ENCODE results near the gene DNAL1. TPM values are rescaled to one million over a fixed set of nuclear protein-coding genes. Genes with fewer than 3 reads are reported as not detected.
"Not testable (repeated sequence)": the region's sequence is repeated elsewhere in the genome, so short reads cannot be mapped to it uniquely, and the experiment has no call there.

The DNAL1 gene
- total RNA-seq, 1 donor from 2014 or later, result 16.6 TPM

DNA sequence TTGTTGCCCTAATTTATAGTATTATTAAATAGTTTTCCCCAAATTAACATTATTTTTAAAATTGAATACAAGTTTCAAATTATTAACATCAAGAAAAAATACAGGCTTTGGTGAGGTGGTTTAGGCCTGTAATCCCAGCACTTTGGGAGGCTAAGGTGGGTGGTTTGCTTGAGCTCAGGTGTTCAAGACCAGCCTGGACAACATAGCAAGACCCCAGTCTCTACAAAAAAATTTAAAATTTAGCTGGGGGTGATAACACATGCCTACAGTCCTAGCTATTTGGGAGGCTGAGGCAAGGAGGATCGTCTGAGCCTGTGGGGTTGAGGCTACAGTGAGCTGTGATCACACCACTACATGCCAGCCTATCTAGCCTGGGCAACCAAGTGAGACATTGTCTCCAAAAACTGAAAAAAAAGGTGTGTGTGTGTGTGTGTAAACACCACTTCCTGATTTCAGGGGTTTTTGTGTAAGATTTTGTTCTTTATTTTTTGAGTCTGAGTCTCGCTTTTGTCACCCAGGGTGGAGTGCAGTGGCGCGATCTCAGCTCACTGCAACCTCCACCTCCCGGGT is 3.9 kb upstream of the DNAL1 start:
- Histone ChIP-seq H3K36me3 (no peaks in the 10 kb centered on the region), H3K4me1 (peaks cover 6% of the 10 kb centered on the region), H3K27ac (no peak overlapping the region), H3K9me3 (no peaks in the 10 kb centered on the region), H3K27me3 (no peaks in the 10 kb centered on the region), H3K4me3 (no peak overlapping the region)
- DNase-seq (no peak), ATAC-seq (no peak)
- TF ChIP-seq, protein P1, sequence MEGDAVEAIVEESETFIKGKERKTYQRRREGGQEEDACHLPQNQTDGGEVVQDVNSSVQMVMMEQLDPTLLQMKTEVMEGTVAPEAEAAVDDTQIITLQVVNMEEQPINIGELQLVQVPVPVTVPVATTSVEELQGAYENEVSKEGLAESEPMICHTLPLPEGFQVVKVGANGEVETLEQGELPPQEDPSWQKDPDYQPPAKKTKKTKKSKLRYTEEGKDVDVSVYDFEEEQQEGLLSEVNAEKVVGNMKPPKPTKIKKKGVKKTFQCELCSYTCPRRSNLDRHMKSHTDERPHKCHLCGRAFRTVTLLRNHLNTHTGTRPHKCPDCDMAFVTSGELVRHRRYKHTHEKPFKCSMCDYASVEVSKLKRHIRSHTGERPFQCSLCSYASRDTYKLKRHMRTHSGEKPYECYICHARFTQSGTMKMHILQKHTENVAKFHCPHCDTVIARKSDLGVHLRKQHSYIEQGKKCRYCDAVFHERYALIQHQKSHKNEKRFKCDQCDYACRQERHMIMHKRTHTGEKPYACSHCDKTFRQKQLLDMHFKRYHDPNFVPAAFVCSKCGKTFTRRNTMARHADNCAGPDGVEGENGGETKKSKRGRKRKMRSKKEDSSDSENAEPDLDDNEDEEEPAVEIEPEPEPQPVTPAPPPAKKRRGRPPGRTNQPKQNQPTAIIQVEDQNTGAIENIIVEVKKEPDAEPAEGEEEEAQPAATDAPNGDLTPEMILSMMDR (IDR thresholded peaks at IDR 0.05), result no peak
- intact Hi-C loops (cut with DNase I), result no loop called here

DNA sequence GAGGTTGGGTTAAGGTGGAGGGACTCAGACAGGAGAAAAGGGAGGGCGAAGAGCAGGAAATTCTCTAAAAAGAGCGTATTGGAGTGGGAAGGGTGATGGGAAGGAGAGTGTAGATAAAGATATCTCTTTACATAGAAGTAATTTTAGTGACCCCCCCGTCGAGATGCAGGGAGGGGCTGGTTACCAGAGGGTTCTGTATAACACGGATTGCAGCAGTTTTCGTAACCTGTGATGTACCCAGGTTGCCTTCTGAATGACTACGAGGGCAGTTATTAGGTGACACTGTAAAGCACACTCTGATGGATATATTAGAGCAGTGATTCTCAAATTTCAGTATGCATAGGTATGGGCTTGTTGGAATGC is 443 bp downstream of the DNAL1 start:
- no peaks in the 10 kb centered on the region for H3K9me3 ChIP-seq
- H3K27ac ChIP-seq, result peak overlapping the region; percentile 82
- intact Hi-C loops (cut with DNase I), result no loop called here
- ATAC-seq (no peak), DNase-seq (no peak)
- peaks cover 6% of the 10 kb centered on the region for H3K4me1 ChIP-seq
- H3K4me3 ChIP-seq, result peak overlapping the region; percentile 72
- H3K27me3 ChIP-seq, result no peaks in the 10 kb centered on the region
- TF ChIP-seq, protein P1 (IDR thresholded peaks at IDR 0.05), result no peak
- no peaks in the 10 kb centered on the region for H3K36me3 ChIP-seq

DNA sequence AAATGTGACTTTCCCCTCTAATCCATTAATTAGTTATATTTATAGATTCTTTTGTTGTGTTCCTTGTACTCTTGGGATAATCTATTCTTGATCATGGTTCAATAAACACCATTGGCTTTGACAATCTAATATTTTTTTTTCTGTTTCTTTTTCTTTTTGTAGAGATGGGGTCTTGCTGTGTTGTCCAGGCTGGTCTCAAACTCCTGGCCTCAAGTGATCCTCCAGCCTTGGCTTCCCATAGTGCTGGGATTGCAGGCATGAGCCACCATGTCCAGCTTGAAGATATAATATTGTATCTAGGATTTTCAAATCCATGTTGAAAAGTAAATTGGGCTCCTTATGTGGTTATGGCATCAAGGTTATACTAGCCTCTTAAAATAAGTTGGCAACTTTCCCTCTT is 6.2 kb downstream of the DNAL1 start:
- Histone ChIP-seq H3K27me3 (no peaks in the 10 kb centered on the region), H3K4me1 (no peaks in the 10 kb centered on the region), H3K4me3 (no peak overlapping the region), H3K36me3 (peaks cover 7% of the 10 kb centered on the region), H3K9me3 (no peaks in the 10 kb centered on the region), H3K27ac (no peak overlapping the region)
- intact Hi-C loops (cut with DNase I), result no loop called here
- TF ChIP-seq, protein P1 (IDR thresholded peaks at IDR 0.05), result no peak
- no peak for ATAC-seq
- DNase-seq, result no peak

DNA sequence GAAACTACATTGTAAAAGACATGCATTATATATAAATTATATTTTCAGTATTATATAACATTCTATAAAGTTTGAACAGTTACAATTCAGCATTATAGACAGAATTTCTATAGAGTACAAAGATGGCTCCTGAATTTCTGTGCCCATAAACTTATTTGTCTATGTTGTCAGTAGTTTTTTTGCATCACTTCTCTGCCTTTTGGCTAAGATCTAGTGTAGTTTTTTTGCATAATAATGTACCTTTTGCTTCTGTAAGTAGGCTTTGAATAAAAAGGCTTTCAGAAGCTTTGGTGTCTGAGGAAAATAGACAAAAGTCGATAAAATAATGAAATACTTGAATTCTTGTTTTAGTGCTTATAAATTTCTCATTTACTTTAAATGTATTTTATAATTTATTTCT is 11.1 kb downstream of the DNAL1 start:
- TF ChIP-seq, protein P1 (IDR thresholded peaks at IDR 0.05), result no peak
- Histone ChIP-seq H3K27ac (no peak overlapping the region), H3K36me3 (peaks cover 11% of the 10 kb centered on the region), H3K4me1 (no peaks in the 10 kb centered on the region), H3K9me3 (no peaks in the 10 kb centered on the region), H3K4me3 (no peak overlapping the region), H3K27me3 (no peaks in the 10 kb centered on the region)
- no peak for ATAC-seq
- no peak for DNase-seq
- intact Hi-C loops (cut with DNase I), result no loop called here

DNA sequence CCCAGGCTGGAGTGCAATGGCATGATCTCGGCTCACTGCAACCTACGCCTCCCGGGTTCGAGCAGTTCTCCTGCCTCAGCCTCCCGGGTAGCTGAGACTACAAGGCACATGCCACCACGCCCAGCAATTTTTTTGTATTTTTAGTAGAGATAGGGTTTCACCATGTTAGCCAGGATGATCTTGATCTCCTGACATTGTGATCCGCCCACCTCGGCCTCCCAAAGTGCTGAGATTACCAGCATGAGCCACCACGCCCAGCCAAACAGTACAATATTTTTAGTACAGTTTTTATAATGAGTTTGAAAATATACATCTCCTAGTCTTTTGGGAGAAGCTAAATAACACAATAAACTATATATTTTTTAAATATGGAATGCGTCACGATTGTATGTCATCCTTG is 14.4 kb downstream of the DNAL1 start:
- H3K27me3 ChIP-seq; H3K36me3 ChIP-seq; H3K4me3 ChIP-seq; H3K4me1 ChIP-seq; ATAC-seq; DNase-seq; H3K27ac ChIP-seq; intact Hi-C loops (cut with DNase I); H3K9me3 ChIP-seq: not testable (repeated sequence)

DNA sequence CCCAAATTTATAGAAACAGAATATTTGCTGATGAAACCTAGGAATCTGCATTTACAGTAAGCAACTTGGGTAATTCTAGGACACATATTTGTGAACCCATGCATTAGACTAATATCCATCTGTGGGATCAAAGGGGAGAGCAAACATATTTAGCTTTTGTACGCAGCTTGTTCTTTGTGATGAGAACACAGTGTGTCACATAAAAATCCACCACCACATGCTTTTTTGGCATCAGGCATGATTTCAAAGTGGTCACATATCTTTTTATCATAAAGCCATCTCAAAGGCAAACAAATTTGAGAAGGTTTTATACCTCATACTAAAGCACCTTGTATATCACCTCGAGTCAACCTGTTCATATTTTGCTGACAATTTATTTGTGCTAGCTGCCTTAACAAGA is 15.7 kb downstream of the DNAL1 start:
- Histone ChIP-seq H3K4me1 (no peaks in the 10 kb centered on the region), H3K36me3 (peaks cover 4% of the 10 kb centered on the region), H3K4me3 (no peak overlapping the region), H3K27me3 (no peaks in the 10 kb centered on the region), H3K9me3 (no peaks in the 10 kb centered on the region), H3K27ac (no peak overlapping the region)
- intact Hi-C loops (cut with DNase I), result no loop called here
- DNase-seq, result no peak
- TF ChIP-seq, protein P1 (IDR thresholded peaks at IDR 0.05), result no peak
- ATAC-seq, result no peak
